ENCODE data around the gene SYNGR3. TPM values are rescaled to one million over a fixed set of nuclear protein-coding genes. Genes with fewer than 3 reads are reported as not detected.
A peak's percentile ranks its signal among the peaks of the same experiment; 100 is the strongest.

The SYNGR3 gene
- total and polyA plus RNA-seq, 2 donors from 2014 or later = 2.2 to 4.6 TPM

GRCh38 chr16:2042171-2042985, 52.6 kb downstream of the SYNGR3 start:
- FAIRE-seq = no peak
- no peaks in the 10 kb centered on the region for H3K9me3 ChIP-seq (ENCODE audit: control insufficient read depth in 2 of 3, insufficient read depth in 1 of 3, low read length in 3 of 3)
- intact Hi-C loops (cut with DNase I) = no loop called here
- H3K9ac ChIP-seq (ENCODE audit: low read length in 3 of 3) = no peak overlapping the region
- H3K4me3 ChIP-seq (ENCODE audit: low read length in 3 of 3) = no peak overlapping the region
- no peak for TF ChIP-seq CTCF (IDR thresholded peaks at IDR 0.05; ENCODE audit: borderline replicate concordance, extremely low read depth, insufficient read depth)
- H3K27ac ChIP-seq (ENCODE audit: low read depth in 2 of 2, low read length in 2 of 2) = no peak overlapping the region
- H3K27me3 ChIP-seq (ENCODE audit: control insufficient read depth, insufficient read depth, low read length) = no peaks in the 10 kb centered on the region
- DNase-seq = peak in 3 of 5 donors; percentile 51 to 80 (median 75)
- peaks cover 0 to 1% (median 0%) of the 10 kb centered on the region in 3 donors for H3K36me3 ChIP-seq (ENCODE audit: control insufficient read depth in 2 of 3, insufficient read depth in 3 of 3, low read length in 3 of 3)
- peaks cover 0 to 46% (median 4%) of the 10 kb centered on the region in 3 donors for H3K4me1 ChIP-seq (ENCODE audit: control insufficient read depth in 2 of 3, insufficient read depth in 2 of 3, low read depth in 1 of 3, low read length in 3 of 3)

- Histone ChIP-seq H3K27me3 (ENCODE audit: control insufficient read depth, insufficient read depth, low read length) (no peaks in the 10 kb centered on the region), H3K9me3 (ENCODE audit: control insufficient read depth in 2 of 3, insufficient read depth in 1 of 3, low read length in 3 of 3) (no peaks in the 10 kb centered on the region), H3K9ac (ENCODE audit: low read length in 3 of 3) (no peak overlapping the region), H3K4me1 (ENCODE audit: control insufficient read depth in 2 of 3, insufficient read depth in 2 of 3, low read depth in 1 of 3, low read length in 3 of 3) (peaks cover 0 to 41% (median 4%) of the 10 kb centered on the region in 3 donors), H3K4me3 (ENCODE audit: low read length in 3 of 3) (no peak overlapping the region), H3K27ac (ENCODE audit: low read depth in 2 of 2, low read length in 2 of 2) (peak overlapping the region in 1 of 2 donors; percentile 43), H3K36me3 (ENCODE audit: control insufficient read depth in 2 of 3, insufficient read depth in 3 of 3, low read length in 3 of 3) (no peaks in the 10 kb centered on the region)
- TF ChIP-seq CTCF (IDR thresholded peaks at IDR 0.05; ENCODE audit: borderline replicate concordance, extremely low read depth, insufficient read depth) = no peak
- FAIRE-seq (no peak), DNase-seq (peak in 2 of 5 donors; percentile 62 to 85)
- intact Hi-C loops (cut with DNase I) = no loop called here
Measured at GRCh38 chr16:2042986-2043666, 53.4 kb downstream of the SYNGR3 start.

Other genes starting within 250 kb of the SYNGR3 start
Only the 30 nearest of the 32 such genes appear.
- gene NME3, start 218.4 kb upstream of the SYNGR3 start, total RNA-seq = 70.8 TPM
- gene NME3, start 218.4 kb upstream of the SYNGR3 start, polyA plus RNA-seq (ENCODE audit: insufficient read depth, low read depth, low replicate concordance) = 123 TPM
- gene EME2, start 217.2 kb upstream of the SYNGR3 start, total RNA-seq = 23.8 TPM
- gene EME2, start 217.2 kb upstream of the SYNGR3 start, polyA plus RNA-seq (ENCODE audit: insufficient read depth, low read depth, low replicate concordance) = 5.1 TPM
- gene MRPS34, start 216.8 kb upstream of the SYNGR3 start, total RNA-seq = 61.7 TPM
- gene MRPS34, start 216.8 kb upstream of the SYNGR3 start, polyA plus RNA-seq (ENCODE audit: insufficient read depth, low read depth, low replicate concordance) = 187 TPM
- 57.7 TPM for gene SPSB3, start 207.4 kb upstream of the SYNGR3 start, total RNA-seq
- 55.1 TPM for gene SPSB3, start 207.4 kb upstream of the SYNGR3 start, polyA plus RNA-seq (ENCODE audit: insufficient read depth, low read depth, low replicate concordance)
- 42.8 TPM for gene NUBP2, start 207.0 kb upstream of the SYNGR3 start, total RNA-seq
- 71.1 TPM for gene NUBP2, start 207.0 kb upstream of the SYNGR3 start, polyA plus RNA-seq (ENCODE audit: insufficient read depth, low read depth, low replicate concordance)
- gene IGFALS, start 196.3 kb upstream of the SYNGR3 start, total RNA-seq = 1.4 TPM
- 2.9 TPM for gene IGFALS, start 196.3 kb upstream of the SYNGR3 start, polyA plus RNA-seq (ENCODE audit: insufficient read depth, low read depth, low replicate concordance)
- 48.1 TPM for gene HAGH, start 163.1 kb upstream of the SYNGR3 start, total RNA-seq
- 258 TPM for gene HAGH, start 163.1 kb upstream of the SYNGR3 start, polyA plus RNA-seq (ENCODE audit: insufficient read depth, low read depth, low replicate concordance)
- 36.4 TPM for gene FAHD1, start 162.8 kb upstream of the SYNGR3 start, total RNA-seq
- gene FAHD1, start 162.8 kb upstream of the SYNGR3 start, polyA plus RNA-seq (ENCODE audit: insufficient read depth, low read depth, low replicate concordance) = 108 TPM
- gene MEIOB, start 117.8 kb upstream of the SYNGR3 start, total RNA-seq = 0.16 TPM
- 1.4 TPM for gene MEIOB, start 117.8 kb upstream of the SYNGR3 start, polyA plus RNA-seq (ENCODE audit: insufficient read depth, low read depth, low replicate concordance)
- gene HS3ST6, start 71.6 kb upstream of the SYNGR3 start, total RNA-seq = 0.19 TPM
- 0.73 TPM for gene HS3ST6, start 71.6 kb upstream of the SYNGR3 start, polyA plus RNA-seq (ENCODE audit: insufficient read depth, low read depth, low replicate concordance)
- gene MSRB1, start 46.8 kb upstream of the SYNGR3 start, total RNA-seq = 32.0 TPM
- 189 TPM for gene MSRB1, start 46.8 kb upstream of the SYNGR3 start, polyA plus RNA-seq (ENCODE audit: insufficient read depth, low read depth, low replicate concordance)
- not detected for gene RPL3L, start 35.3 kb upstream of the SYNGR3 start, total RNA-seq
- gene RPL3L, start 35.3 kb upstream of the SYNGR3 start, polyA plus RNA-seq (ENCODE audit: insufficient read depth, low read depth, low replicate concordance) = not detected
- gene NDUFB10, start 30.4 kb upstream of the SYNGR3 start, total RNA-seq = 123 TPM
- 432 TPM for gene NDUFB10, start 30.4 kb upstream of the SYNGR3 start, polyA plus RNA-seq (ENCODE audit: insufficient read depth, low read depth, low replicate concordance)
- gene RPS2, start 25.1 kb upstream of the SYNGR3 start, total RNA-seq = 1,550 TPM
- gene RPS2, start 25.1 kb upstream of the SYNGR3 start, polyA plus RNA-seq (ENCODE audit: insufficient read depth, low read depth, low replicate concordance) = 2,018 TPM
- not detected for gene RNF151, start 23.1 kb upstream of the SYNGR3 start, total RNA-seq
- not detected for gene RNF151, start 23.1 kb upstream of the SYNGR3 start, polyA plus RNA-seq (ENCODE audit: insufficient read depth, low read depth, low replicate concordance)
- 33.3 TPM for gene TBL3, start 17.9 kb upstream of the SYNGR3 start, total RNA-seq
- 38.5 TPM for gene TBL3, start 17.9 kb upstream of the SYNGR3 start, polyA plus RNA-seq (ENCODE audit: insufficient read depth, low read depth, low replicate concordance)
- gene NOXO1, start 8.5 kb upstream of the SYNGR3 start, total RNA-seq = 0.57 TPM
- gene NOXO1, start 8.5 kb upstream of the SYNGR3 start, polyA plus RNA-seq (ENCODE audit: insufficient read depth, low read depth, low replicate concordance) = 0.58 TPM
- 25.0 TPM for gene GFER, start 5.8 kb upstream of the SYNGR3 start, total RNA-seq
- 45.6 TPM for gene GFER, start 5.8 kb upstream of the SYNGR3 start, polyA plus RNA-seq (ENCODE audit: insufficient read depth, low read depth, low replicate concordance)
- 34.9 TPM for gene ZNF598, start 19.9 kb downstream of the SYNGR3 start, total RNA-seq
- 14.3 TPM for gene ZNF598, start 19.9 kb downstream of the SYNGR3 start, polyA plus RNA-seq (ENCODE audit: insufficient read depth, low read depth, low replicate concordance)
- gene NPW, start 29.8 kb downstream of the SYNGR3 start, total RNA-seq = not detected
- gene NPW, start 29.8 kb downstream of the SYNGR3 start, polyA plus RNA-seq (ENCODE audit: insufficient read depth, low read depth, low replicate concordance) = not detected
- gene NHERF2, start 36.9 kb downstream of the SYNGR3 start, total RNA-seq = 238 TPM
- 405 TPM for gene NHERF2, start 36.9 kb downstream of the SYNGR3 start, polyA plus RNA-seq (ENCODE audit: insufficient read depth, low read depth, low replicate concordance)
- gene NTHL1, start 57.9 kb downstream of the SYNGR3 start, total RNA-seq = 15.3 TPM
- 36.0 TPM for gene NTHL1, start 57.9 kb downstream of the SYNGR3 start, polyA plus RNA-seq (ENCODE audit: insufficient read depth, low read depth, low replicate concordance)
- 151 TPM for gene TSC2, start 58.0 kb downstream of the SYNGR3 start, total RNA-seq
- gene TSC2, start 58.0 kb downstream of the SYNGR3 start, polyA plus RNA-seq (ENCODE audit: insufficient read depth, low read depth, low replicate concordance) = 40.0 TPM
- gene PKD1, start 145.9 kb downstream of the SYNGR3 start, total RNA-seq = 88.3 TPM
- gene PKD1, start 145.9 kb downstream of the SYNGR3 start, polyA plus RNA-seq (ENCODE audit: insufficient read depth, low read depth, low replicate concordance) = 16.2 TPM
- gene RAB26, start 158.7 kb downstream of the SYNGR3 start, total RNA-seq = 1.5 TPM
- 3.0 TPM for gene RAB26, start 158.7 kb downstream of the SYNGR3 start, polyA plus RNA-seq (ENCODE audit: insufficient read depth, low read depth, low replicate concordance)
- 66.8 TPM for gene TRAF7, start 165.8 kb downstream of the SYNGR3 start, total RNA-seq
- 26.1 TPM for gene TRAF7, start 165.8 kb downstream of the SYNGR3 start, polyA plus RNA-seq (ENCODE audit: insufficient read depth, low read depth, low replicate concordance)
- 0.66 TPM for gene CASKIN1, start 206.6 kb downstream of the SYNGR3 start, total RNA-seq
- 0.30 TPM for gene CASKIN1, start 206.6 kb downstream of the SYNGR3 start, polyA plus RNA-seq (ENCODE audit: insufficient read depth, low read depth, low replicate concordance)
- 34.0 TPM for gene MLST8, start 215.5 kb downstream of the SYNGR3 start, total RNA-seq
- gene MLST8, start 215.5 kb downstream of the SYNGR3 start, polyA plus RNA-seq (ENCODE audit: insufficient read depth, low read depth, low replicate concordance) = 63.3 TPM
- gene BRICD5, start 220.9 kb downstream of the SYNGR3 start, total RNA-seq = 7.2 TPM
- 8.2 TPM for gene BRICD5, start 220.9 kb downstream of the SYNGR3 start, polyA plus RNA-seq (ENCODE audit: insufficient read depth, low read depth, low replicate concordance)
- 13.5 TPM for gene PGP, start 224.9 kb downstream of the SYNGR3 start, total RNA-seq
- 21.2 TPM for gene PGP, start 224.9 kb downstream of the SYNGR3 start, polyA plus RNA-seq (ENCODE audit: insufficient read depth, low read depth, low replicate concordance)